Stimulated activated CD4-positive, alpha-beta T cell treated with anti-CD3 and anti-CD28 coated beads, Interleukin-15, amount 100 ng/mL, for 1 hour (primary cell): Measurements from ENCODE around the gene COMT.

Source experiments
- DNase-seq, 2 donors: peaks; one replicate each; pipeline ENCODE4 v3.0.0-alpha.2; 2020; ENCODE audit warnings: low read depth in 1 of 2, low spot score in 1 of 2

COMT gene

GRCh38 chr22:19981171-19981960 lies 39.8 kb downstream of the COMT start:
- no peak for DNase-seq

DNA sequence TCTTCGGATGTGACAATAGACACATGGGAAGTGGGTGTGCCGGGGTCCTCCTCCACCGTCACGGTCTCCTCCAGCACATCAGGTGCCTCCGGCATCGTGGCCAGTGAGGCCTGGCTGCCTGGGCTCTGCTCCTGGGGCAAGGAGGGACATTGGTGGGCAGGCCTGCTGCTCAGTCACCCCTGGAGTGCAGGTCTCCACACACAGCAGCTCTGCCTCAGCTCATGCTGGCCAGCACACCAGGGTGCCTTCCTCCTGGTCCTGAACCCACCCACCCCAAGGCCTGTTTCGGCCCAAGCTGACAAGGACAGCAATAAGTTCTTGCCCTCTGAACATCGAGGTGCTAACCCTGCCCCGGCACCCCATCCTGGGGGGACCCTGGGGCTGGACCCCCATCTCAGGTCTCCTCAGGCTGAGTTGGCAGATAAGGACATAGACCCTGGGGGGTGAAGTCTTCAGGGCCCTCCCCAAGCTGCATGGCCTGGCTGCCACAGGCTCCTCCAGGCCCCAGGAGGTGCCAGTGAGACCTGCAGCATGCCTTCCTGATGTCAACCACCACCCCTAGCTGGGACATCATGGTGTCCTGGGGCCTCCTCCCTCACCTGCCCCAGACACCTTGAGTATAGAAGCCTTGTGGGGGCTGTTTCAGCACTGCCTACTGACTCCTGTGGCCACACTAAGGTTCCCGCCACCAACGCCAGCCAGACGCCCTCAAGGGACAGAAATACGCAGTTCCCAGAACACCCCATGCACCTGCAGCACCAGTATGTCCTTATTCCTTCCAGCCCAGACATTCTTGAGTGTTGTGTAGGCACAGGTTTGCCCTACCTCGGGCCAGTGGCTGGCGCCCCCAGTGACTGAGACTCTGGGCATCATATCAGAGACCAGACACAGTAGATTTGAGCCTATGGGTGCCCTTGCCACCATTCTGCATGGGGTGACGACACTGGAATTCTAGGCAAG lies 40.7 kb downstream of the COMT start:
- DNase-seq = no peak

DNA sequence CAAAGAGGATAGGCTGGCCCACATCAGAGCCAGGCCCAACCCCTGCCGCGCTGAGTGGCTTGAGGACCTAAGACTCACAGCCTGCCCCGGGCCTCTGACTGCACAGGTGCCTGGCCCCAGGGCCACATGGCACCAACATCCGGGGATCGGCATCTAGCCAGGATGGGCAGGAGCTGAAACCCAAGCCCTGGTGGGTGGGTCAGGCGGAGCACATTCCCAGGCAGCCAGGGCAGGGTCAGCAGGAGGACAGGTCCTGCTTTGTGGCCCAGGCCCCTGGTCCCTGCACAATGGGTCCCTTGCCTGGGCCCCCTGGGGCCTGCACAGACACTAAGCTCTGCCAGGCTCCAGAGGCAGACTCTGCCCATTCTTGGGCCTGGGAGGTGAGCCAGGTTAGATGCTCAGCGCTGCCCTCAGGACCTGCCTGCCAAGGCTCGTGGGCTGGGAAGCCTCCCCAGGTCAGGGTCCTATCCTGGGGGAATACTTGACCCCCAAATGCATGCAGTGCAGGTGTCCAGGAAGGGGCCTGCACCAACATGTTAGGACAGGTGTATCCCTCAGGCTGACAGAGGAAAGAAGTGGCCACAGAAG lies 41.5 kb downstream of the COMT start:
- DNase-seq = no peak

- DNase-seq = no peak
Measured at GRCh38 chr22:19983741-19984140, 42.2 kb downstream of the COMT start.

GRCh38 chr22:19984201-19984753 lies 42.7 kb downstream of the COMT start:
- DNase-seq = no peak

- DNase-seq = no peak
Measured at GRCh38 chr22:19984851-19985811, 43.6 kb downstream of the COMT start.

DNA sequence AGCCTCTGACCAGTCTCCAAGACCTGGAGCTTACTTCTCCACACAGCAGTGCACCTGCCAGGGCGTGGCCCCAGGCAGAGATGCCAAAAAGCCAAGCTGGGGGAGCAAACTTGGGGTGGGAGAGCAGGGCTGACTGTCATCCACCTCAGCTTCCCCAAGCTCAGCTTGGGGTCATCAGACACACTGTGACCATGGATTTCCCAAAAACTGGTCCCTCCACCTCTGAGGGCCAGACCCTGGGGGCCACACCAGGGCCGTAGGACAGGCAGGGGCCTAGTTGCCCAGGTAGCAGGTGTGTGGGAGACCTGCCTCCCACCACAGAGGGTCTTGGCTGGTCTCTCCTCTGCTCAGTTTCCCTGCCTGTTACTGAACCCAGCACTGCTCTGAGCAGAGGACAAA lies 44.4 kb downstream of the COMT start:
- no peak for DNase-seq

DNA sequence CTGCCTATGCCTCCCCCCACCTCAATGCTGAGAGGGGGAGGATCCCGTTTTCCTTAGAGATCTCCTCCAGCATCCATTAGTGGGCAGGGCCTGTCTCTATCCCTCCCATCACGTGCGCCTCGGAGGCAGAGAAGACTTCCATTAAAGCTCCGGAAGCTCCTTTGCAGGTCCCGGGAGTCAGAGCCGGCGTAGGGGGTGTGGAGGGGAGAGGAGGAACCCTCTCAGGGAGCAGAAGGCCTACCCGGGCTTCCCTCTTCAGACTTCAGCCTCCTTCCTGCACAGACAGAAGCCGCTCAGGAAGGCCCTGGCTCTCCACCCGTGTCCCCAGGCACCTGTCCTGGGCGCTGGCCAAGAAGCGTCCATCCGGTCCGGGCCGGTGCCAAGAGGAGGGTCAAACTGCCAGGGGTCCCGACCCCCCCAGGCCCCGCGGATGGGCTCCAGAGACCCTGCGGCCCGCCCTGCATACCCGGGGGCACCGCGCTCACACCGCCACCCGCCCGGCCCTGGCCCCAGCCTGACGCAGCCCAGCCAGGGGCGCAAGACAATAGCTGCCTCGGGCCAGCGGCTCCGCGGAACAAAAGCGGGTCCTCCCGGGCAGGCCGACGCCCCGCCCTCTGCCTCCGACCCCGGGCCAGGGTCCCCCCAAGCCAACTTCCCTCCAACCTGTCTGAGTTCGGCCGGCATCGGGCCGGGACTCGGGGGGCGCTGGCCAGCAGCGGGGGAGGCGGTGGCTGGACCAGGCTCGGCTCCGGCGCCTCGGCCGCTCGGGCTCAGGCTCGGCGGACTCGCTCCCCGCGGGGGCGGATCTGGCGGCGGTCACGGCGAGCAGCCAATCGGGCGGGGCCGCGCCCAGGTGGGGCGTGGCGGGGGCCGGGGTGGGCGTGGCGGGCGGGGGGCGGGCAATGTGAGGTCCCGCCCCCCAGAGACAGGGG lies 45.1 kb downstream of the COMT start:
- DNase-seq = peak; percentile 45 to 47

- DNase-seq = no peak
Measured at GRCh38 chr22:19987394-19988306, 46.1 kb downstream of the COMT start.

DNA sequence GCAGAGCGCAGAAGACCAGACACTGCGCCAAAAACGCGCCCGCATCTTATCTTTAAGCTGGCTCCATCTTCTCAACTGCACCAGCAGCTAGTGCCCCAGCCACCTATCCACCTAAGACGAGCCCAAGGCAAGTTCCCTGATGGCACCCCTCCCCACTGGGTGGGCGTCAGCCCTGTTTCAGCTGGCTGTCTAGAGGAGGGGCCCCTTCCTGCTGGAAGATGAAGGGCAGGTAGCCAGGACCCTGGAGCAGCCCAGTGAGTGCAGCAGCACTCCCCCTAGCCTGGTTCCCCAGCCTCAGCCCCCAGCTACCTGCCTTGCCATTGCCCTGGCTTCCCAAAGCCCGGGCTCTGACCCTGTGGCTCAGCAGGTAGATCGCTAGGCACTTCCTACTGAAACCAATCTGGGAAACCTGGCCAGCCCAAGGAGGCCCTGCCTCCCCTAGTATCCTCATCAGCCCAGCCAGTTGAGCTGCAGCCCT lies 46.8 kb downstream of the COMT start:
- no peak for DNase-seq

- no peak for DNase-seq
Measured at GRCh38 chr22:19988965-19989724, 47.6 kb downstream of the COMT start.

DNA sequence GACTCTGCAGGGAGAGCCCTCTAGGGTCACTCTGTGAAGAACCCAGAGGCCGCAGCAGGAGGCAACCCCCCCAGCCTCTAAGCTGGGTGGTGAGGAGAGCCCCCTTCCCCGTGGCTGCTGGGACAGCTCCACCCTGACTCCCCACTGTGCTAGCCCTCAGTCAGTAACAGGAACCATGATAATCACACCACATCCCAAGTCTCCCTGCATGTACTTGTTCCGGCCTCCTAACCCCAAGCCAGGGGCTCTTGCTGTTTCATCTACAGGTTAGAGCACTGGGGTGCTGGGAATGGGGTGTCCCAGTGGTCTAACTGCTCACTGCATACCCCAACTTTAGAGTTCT lies 48.1 kb downstream of the COMT start:
- DNase-seq = no peak

DNA sequence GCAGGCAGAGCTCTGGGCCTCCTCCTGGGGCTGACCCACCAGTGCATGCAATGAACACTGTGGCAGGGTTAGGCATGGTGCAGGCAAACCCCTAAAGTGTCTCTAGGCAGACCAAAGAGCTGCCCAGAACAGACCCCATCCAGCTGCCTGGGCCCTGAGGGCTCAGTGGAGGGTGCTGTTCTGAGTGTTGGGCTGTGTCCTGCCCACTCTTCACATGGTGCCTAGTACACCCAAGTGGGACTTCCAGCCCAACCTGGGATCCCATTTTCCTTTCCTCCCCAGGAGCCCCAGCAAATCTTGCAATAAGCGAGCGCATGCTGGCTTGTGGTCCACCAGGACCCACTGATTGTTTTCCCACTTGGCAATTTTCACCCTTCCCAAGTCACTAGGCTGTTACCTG lies 48.6 kb downstream of the COMT start:
- no peak for DNase-seq

GRCh38 chr22:19990609-19991394 lies 49.2 kb downstream of the COMT start:
- no peak for DNase-seq

- no peak for DNase-seq
Measured at GRCh38 chr22:19991395-19991644, 49.7 kb downstream of the COMT start.

GRCh38 chr22:19991645-19992451 lies 50.3 kb downstream of the COMT start:
- DNase-seq = no peak
